Measurements from ENCODE around the gene CALML4.

GRCh38 chr15:68228971-68229385 is 23.8 kb upstream of the CALML4 start:
- TF ChIP-seq, protein P1, sequence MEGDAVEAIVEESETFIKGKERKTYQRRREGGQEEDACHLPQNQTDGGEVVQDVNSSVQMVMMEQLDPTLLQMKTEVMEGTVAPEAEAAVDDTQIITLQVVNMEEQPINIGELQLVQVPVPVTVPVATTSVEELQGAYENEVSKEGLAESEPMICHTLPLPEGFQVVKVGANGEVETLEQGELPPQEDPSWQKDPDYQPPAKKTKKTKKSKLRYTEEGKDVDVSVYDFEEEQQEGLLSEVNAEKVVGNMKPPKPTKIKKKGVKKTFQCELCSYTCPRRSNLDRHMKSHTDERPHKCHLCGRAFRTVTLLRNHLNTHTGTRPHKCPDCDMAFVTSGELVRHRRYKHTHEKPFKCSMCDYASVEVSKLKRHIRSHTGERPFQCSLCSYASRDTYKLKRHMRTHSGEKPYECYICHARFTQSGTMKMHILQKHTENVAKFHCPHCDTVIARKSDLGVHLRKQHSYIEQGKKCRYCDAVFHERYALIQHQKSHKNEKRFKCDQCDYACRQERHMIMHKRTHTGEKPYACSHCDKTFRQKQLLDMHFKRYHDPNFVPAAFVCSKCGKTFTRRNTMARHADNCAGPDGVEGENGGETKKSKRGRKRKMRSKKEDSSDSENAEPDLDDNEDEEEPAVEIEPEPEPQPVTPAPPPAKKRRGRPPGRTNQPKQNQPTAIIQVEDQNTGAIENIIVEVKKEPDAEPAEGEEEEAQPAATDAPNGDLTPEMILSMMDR (IDR thresholded peaks at IDR 0.05; ENCODE audit: low read depth, low read length), result no peak
- TF ChIP-seq POLR2A (IDR thresholded peaks at IDR 0.05; ENCODE audit: extremely low read depth, insufficient read length), result no peak
